Nephron progenitor cell (in vitro differentiated cells): ENCODE data around the gene JAZF1.

Source experiments
- DNase-seq: peaks from one replicate; pipeline ENCODE4 v3.0.0; 2021
- H3K27ac Mint-ChIP-seq: 2 replicates; pipeline ENCODE4 v1.8.0; 2021; ENCODE audit warnings: mild to moderate bottlenecking, moderate library complexity, mixed read lengths
- H3K27me3 Mint-ChIP-seq: 2 replicates; pipeline ENCODE4 v1.8.0; 2021; ENCODE audit warnings: mild to moderate bottlenecking, low read depth, mixed read lengths; ENCODE audit not compliant: poor library complexity
- H3K36me3 Mint-ChIP-seq: 2 replicates; pipeline ENCODE4 v1.8.0; 2021; ENCODE audit warnings: low read depth, mixed read lengths
- H3K4me1 Mint-ChIP-seq: 2 replicates; pipeline ENCODE4 v1.8.0; 2021; ENCODE audit warnings: mixed read lengths
- H3K4me3 Mint-ChIP-seq: 2 replicates; pipeline ENCODE4 v1.8.0; 2021; ENCODE audit warnings: mild to moderate bottlenecking, moderate library complexity, mixed read lengths
- H3K9me3 Mint-ChIP-seq: 2 replicates; pipeline ENCODE4 v1.8.0; 2021; ENCODE audit warnings: mild to moderate bottlenecking, moderate library complexity, mixed read lengths
- TF ChIP-seq, protein P1 (sequence below): fragments of 200-600 bp; sonication (generic); IDR thresholded peaks from 2 replicates; pipeline ENCODE4 v1.5.0; 2021; ENCODE audit warnings: antibody characterized with exemption

Gene JAZF1

GRCh38 chr7:27782849-27783248 lies 397.7 kb downstream of the JAZF1 start:
- Mint-ChIP-seq H3K4me1 (peaks cover 4% of the 10 kb centered on the region), H3K36me3 (peaks cover 13% of the 10 kb centered on the region), H3K4me3 (no peak overlapping the region), H3K27me3 (no peaks in the 10 kb centered on the region), H3K9me3 (no peaks in the 10 kb centered on the region), H3K27ac (no peak overlapping the region)
- TF ChIP-seq, protein P1, sequence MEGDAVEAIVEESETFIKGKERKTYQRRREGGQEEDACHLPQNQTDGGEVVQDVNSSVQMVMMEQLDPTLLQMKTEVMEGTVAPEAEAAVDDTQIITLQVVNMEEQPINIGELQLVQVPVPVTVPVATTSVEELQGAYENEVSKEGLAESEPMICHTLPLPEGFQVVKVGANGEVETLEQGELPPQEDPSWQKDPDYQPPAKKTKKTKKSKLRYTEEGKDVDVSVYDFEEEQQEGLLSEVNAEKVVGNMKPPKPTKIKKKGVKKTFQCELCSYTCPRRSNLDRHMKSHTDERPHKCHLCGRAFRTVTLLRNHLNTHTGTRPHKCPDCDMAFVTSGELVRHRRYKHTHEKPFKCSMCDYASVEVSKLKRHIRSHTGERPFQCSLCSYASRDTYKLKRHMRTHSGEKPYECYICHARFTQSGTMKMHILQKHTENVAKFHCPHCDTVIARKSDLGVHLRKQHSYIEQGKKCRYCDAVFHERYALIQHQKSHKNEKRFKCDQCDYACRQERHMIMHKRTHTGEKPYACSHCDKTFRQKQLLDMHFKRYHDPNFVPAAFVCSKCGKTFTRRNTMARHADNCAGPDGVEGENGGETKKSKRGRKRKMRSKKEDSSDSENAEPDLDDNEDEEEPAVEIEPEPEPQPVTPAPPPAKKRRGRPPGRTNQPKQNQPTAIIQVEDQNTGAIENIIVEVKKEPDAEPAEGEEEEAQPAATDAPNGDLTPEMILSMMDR, result no peak
- no peak for DNase-seq

- Mint-ChIP-seq H3K4me3 (no peak overlapping the region), H3K27me3 (peaks cover 3% of the 10 kb centered on the region), H3K4me1 (peaks cover 4% of the 10 kb centered on the region), H3K36me3 (peaks cover 16% of the 10 kb centered on the region), H3K9me3 (no peaks in the 10 kb centered on the region), H3K27ac (no peak overlapping the region)
- TF ChIP-seq, protein P1, result no peak
- DNase-seq, result no peak
Observed at GRCh38 chr7:27781188-27781587, 399.4 kb downstream of the JAZF1 start.
